Stimulated activated CD8-positive, alpha-beta memory T cell treated with anti-CD3 and anti-CD28 coated beads, Interleukin-7, amount 100 ng/mL, for 4 hours (primary cell): ENCODE data around the gene CD164L2.

Source experiments
- DNase-seq, 2 donors: peaks; one replicate each; pipeline ENCODE4 v3.0.0-alpha.2; 2020; ENCODE audit warnings: low read depth in 2 of 2

CD164L2 gene

GRCh38 chr1:27346991-27347624, 36.0 kb downstream of the CD164L2 start:
- no peak for DNase-seq

GRCh38 chr1:27346357-27346756, 36.8 kb downstream of the CD164L2 start:
- no peak for DNase-seq

- DNase-seq = no peak
Observed at GRCh38 chr1:27345272-27345671, 37.9 kb downstream of the CD164L2 start.

- no peak for DNase-seq
Observed at GRCh38 chr1:27343639-27344025, 39.5 kb downstream of the CD164L2 start.

- DNase-seq = peak; percentile 80 to 81
Observed at GRCh38 chr1:27342778-27343638, 40.1 kb downstream of the CD164L2 start.

- peak in 1 of 2 donors; percentile 16 for DNase-seq
Observed at GRCh38 chr1:27342391-27342777, 40.7 kb downstream of the CD164L2 start.

- peak in 1 of 2 donors; percentile 62 for DNase-seq
Observed at GRCh38 chr1:27341525-27342252, 41.4 kb downstream of the CD164L2 start, which contains the start of gene SYTL1. TSS of gene SYTL1 (plus strand) at chr1:27342022. CDS start at chr1:27345335, 3,313 bp downstream.

- DNase-seq = no peak
Observed at GRCh38 chr1:27339213-27339612, 43.9 kb downstream of the CD164L2 start.

- DNase-seq = no peak
Observed at GRCh38 chr1:27338751-27339150, 44.4 kb downstream of the CD164L2 start.

- DNase-seq = no peak
Observed at GRCh38 chr1:27336756-27337155, 46.4 kb downstream of the CD164L2 start.

- DNase-seq = no peak
Observed at GRCh38 chr1:27335506-27336422, 47.4 kb downstream of the CD164L2 start.

- no peak for DNase-seq
Observed at GRCh38 chr1:27333717-27334279, 49.3 kb downstream of the CD164L2 start.

- peak in 1 of 2 donors; percentile 39 for DNase-seq
Observed at GRCh38 chr1:27332536-27333281, 50.4 kb downstream of the CD164L2 start.

- no peak for DNase-seq
Observed at GRCh38 chr1:27331922-27332321, 51.2 kb downstream of the CD164L2 start.

- DNase-seq = no peak
Observed at GRCh38 chr1:27331426-27331825, 51.7 kb downstream of the CD164L2 start.

- DNase-seq = no peak
Observed at GRCh38 chr1:27330786-27331185, 52.3 kb downstream of the CD164L2 start.
